Fibroblast of villous mesenchyme (primary cell): ENCODE data around the gene PARP15. TPM values are rescaled to one million over a fixed set of nuclear protein-coding genes. Genes with fewer than 3 reads are reported as not detected.
A peak's percentile ranks its signal among the peaks of the same experiment; 100 is the strongest.
"Not testable (repeated sequence)": the region's sequence is repeated elsewhere in the genome, so short reads cannot be mapped to it uniquely, and the experiment has no call there.

Experiments used
- DNase-seq: peaks from one replicate; pipeline ENCODE4 v3.0.0-alpha.2; 2010; ENCODE audit warnings: low read depth
- H3K4me3 ChIP-seq: 2 replicates; pipeline ENCODE4 v1.5.1; 2011; ENCODE audit warnings: low read depth, mild to moderate bottlenecking, low read length
- CTCF ChIP-seq: IDR thresholded peaks from 2 replicates; pipeline ENCODE4 v1.5.1; 2012; ENCODE audit warnings: low read depth, mild to moderate bottlenecking, low read length; ENCODE audit not compliant: insufficient read depth
- total RNA-seq: library from RNA; depleted of rRNA; stranded (reverse); fragments of >200 nt; gene quantifications from 2 replicates; pipeline ENCODE4 v1.2.3, GENCODE V29; 2012

The PARP15 gene
- total RNA-seq, 1 donor: under 0.01 TPM

DNA sequence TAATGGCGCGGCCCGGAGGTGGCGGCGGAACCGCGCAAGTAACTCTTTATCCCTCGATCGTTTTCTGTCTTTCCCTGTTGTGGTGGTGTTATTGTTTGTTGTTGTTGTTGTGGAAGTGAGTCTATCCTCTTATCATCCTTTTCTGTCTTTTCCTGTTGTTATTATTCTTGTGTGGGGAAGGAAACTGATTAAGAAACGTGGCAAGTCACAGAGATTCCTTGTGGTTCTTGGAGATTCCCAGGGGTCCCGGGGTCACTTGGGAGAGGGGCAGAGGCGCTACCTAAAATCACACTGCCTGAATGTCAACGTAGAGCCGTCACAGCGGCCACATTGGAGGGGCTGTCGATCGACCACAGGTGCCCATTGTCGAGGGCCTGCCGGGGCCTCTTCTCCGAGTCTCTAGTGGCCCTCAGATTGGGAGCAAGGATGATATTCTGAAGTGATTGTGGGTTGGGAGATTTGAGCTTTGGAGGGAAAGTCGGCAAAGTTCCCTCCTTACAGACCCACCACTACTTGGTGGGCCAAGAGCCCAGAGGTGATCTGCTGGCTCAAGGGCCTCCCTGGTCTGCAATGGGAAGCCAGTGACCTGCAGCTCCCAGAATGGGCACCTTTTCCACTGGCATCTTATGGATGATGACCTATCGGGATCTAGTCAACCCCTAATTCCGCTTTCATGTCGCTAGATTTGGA is 104.0 kb downstream of the PARP15 start:
- peak; percentile 23 for DNase-seq
- peak overlapping the region; percentile 71 for H3K4me3 ChIP-seq
- no peak for TF ChIP-seq CTCF

GRCh38 chr3:122681974-122682409 is 104.5 kb downstream of the PARP15 start:
- DNase-seq: no peak
- no peak for TF ChIP-seq CTCF
- H3K4me3 ChIP-seq: peak overlapping the region; percentile 71

DNA sequence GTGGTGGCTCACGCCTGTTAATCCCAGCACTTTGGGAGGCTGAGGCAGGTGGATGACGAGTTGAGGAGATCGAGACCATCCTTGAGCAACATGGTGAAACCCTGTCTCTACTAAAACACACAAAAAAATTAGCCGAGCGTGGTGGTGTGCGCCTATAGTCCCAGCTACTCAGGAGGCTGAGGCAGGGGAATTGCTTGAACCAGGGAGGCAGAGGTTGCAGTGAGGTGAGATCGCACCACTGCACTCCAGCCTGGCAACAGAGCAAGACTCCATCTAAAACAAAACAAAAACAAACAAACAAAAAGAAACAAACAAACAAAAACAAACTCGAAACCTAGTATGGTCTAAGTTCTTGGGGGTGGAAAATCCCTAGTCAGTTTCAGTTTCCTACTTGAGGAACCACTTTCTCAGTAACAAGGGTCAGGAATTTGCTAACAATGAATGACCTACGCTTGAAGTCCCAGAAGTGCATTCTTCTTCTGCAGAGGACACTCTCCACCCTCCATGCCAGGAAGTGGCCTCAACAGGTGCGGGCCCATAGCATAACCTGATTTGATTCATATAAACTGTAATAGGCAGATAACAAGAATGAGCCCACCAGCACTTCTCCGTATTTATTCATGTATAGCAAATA is 105.4 kb downstream of the PARP15 start:
- H3K4me3 ChIP-seq: not testable (repeated sequence)
- peak; percentile 14 for DNase-seq

GRCh38 chr3:122687298-122687697 is 109.8 kb downstream of the PARP15 start:
- H3K4me3 ChIP-seq: no peak overlapping the region
- no peak for DNase-seq
- TF ChIP-seq CTCF: no peak

Other genes with a start within 250 kb of the PARP15 start
- gene MIX23, start 194.4 kb upstream of the PARP15 start, total RNA-seq: 29.0 and 36.3 TPM in 2 replicates
- gene FAM162A, start 193.5 kb upstream of the PARP15 start, total RNA-seq: 4.2 and 7.3 TPM in 2 replicates
- gene WDR5B, start 161.6 kb upstream of the PARP15 start, total RNA-seq: 5.2 and 6.9 TPM in 2 replicates
- gene KPNA1, start 62.7 kb upstream of the PARP15 start, total RNA-seq: 32.2 and 44.0 TPM in 2 replicates
- 21.3 and 34.5 TPM in 2 replicates for gene PARP9, start 13.3 kb upstream of the PARP15 start, total RNA-seq
- gene DTX3L, start 13.3 kb upstream of the PARP15 start, total RNA-seq: 25.1 and 36.7 TPM in 2 replicates
- 60.9 and 91.1 TPM in 2 replicates for gene PARP14, start 103.2 kb downstream of the PARP15 start, total RNA-seq
- 6.0 and 6.4 TPM in 2 replicates for gene HSPBAP1, start 216.2 kb downstream of the PARP15 start, total RNA-seq
- gene SLC49A4, start 217.4 kb downstream of the PARP15 start, total RNA-seq: 27.1 and 40.2 TPM in 2 replicates